H1 (cell line): ENCODE measurements around the gene GAS2. TPM values are rescaled to one million over a fixed set of nuclear protein-coding genes. Genes with fewer than 3 reads are reported as not detected.

Experiments
- CTCF ChIA-PET: fragments of 300-600 bp; sonication (Branson Sonifier 250); formaldehyde crosslinking; loops from one replicate; lab custom pipeline; 2021; ENCODE audit not compliant: partially characterized antibody; lab: Charles Lee
- POLR2A ChIA-PET: fragments of 300-600 bp; sonication (Branson Sonifier 250); formaldehyde crosslinking; loops from one replicate; lab custom pipeline; 2021; ENCODE audit warnings: inconsistent platforms; ENCODE audit not compliant: partially characterized antibody; lab: Charles Lee
- DNase-seq, 2 experiments: peaks; one replicate each; pipeline versions ENCODE4 v3.0.0 to v3.0.0-alpha.2; 2010 to 2022; ENCODE audit warnings: low spot score in 2 of 2, low read depth in 1 of 2, mixed read lengths in 1 of 2
- FAIRE-seq: peaks from 2 replicates; lab custom pipeline; 2011; peaks lifted over from hg19 to GRCh38; lab: Jason Lieb, UNC
- H2AFZ ChIP-seq: 2 replicates; pipeline ENCODE4 v1.8.1; 2012; ENCODE audit warnings: low read length, inconsistent platforms
- H2AK5ac ChIP-seq: 2 replicates; pipeline ENCODE4 v1.6.1; 2013; ENCODE audit warnings: low read depth, low read length
- H2BK120ac ChIP-seq: replicated peaks from 2 replicates; pipeline ENCODE3; 2013; ENCODE audit warnings: low read depth, low read length, inconsistent platforms
- H2BK12ac ChIP-seq: 2 replicates; pipeline ENCODE4 v1.6.1; 2013; ENCODE audit warnings: low read depth, low read length
- H2BK15ac ChIP-seq: 2 replicates; pipeline ENCODE4 v1.6.1; 2013; ENCODE audit warnings: low read length
- H2BK20ac ChIP-seq: 2 replicates; pipeline ENCODE4 v1.6.1; 2013; ENCODE audit warnings: low read length
- H2BK5ac ChIP-seq: 2 replicates; pipeline ENCODE4 v1.6.1; 2013; ENCODE audit warnings: low read depth, low read length
- H3K14ac ChIP-seq: 2 replicates; pipeline ENCODE4 v1.6.1; 2013; ENCODE audit warnings: inconsistent platforms; ENCODE audit not compliant: insufficient read length
- H3K18ac ChIP-seq: 2 replicates; pipeline ENCODE4 v1.6.1; 2013; ENCODE audit warnings: low read length; ENCODE audit errors: extremely low read depth
- H3K23ac ChIP-seq: 2 replicates; pipeline ENCODE4 v1.6.1; 2013; ENCODE audit warnings: inconsistent platforms; ENCODE audit not compliant: insufficient read length
- H3K23me2 ChIP-seq: 2 replicates; pipeline ENCODE4 v1.6.1; 2013; ENCODE audit warnings: low read depth, low read length
- H3K27ac ChIP-seq: 2 replicates; pipeline ENCODE4 v1.6.1; 2011; ENCODE audit warnings: low read depth, low read length, inconsistent platforms
- H3K27me3 ChIP-seq, 4 experiments: replicated peaks in 1 of 4; 1 replicate in 1 of 4; 2 replicates in 3 of 4; pipeline versions ENCODE4 v1.6.1 to v1.8.1; 2011 to 2013; ENCODE audit warnings: low read length in 3 of 4, mild to moderate bottlenecking in 3 of 4, inconsistent platforms in 2 of 4, mixed read lengths in 2 of 4, moderate library complexity in 1 of 4; ENCODE audit not compliant: control insufficient read depth in 3 of 4, insufficient read depth in 3 of 4; ENCODE audit errors: extremely low read depth in 1 of 4
- H3K36me3 ChIP-seq, 4 experiments: 2 replicates each; pipeline versions ENCODE4 v1.6.1 to v1.8.1; 2011 to 2013; ENCODE audit warnings: mild to moderate bottlenecking in 4 of 4, low read length in 3 of 4, moderate library complexity in 2 of 4, control low read depth in 1 of 4, inconsistent platforms in 1 of 4; ENCODE audit not compliant: insufficient read depth in 4 of 4, control insufficient read depth in 2 of 4
- H3K4ac ChIP-seq: replicated peaks from 2 replicates; pipeline ENCODE3; 2013; ENCODE audit warnings: low read length, low read depth, mixed read lengths, inconsistent platforms; ENCODE audit not compliant: insufficient read length
- H3K4me1 ChIP-seq, 4 experiments: replicated peaks in 1 of 4; 1 replicate in 1 of 4; 2 replicates in 3 of 4; pipeline versions ENCODE4 v1.6.1 to v1.8.1; 2011 to 2013; ENCODE audit warnings: low read length in 3 of 4, inconsistent platforms in 2 of 4, mixed read lengths in 1 of 4; ENCODE audit not compliant: insufficient read depth in 4 of 4, control insufficient read depth in 3 of 4
- H3K4me2 ChIP-seq, 2 experiments: 2 replicates each; pipeline versions ENCODE4 v1.6.1 to v1.8.1; 2011 to 2013; ENCODE audit warnings: low read depth in 2 of 2, low read length in 2 of 2, control low read depth in 1 of 2, inconsistent platforms in 1 of 2, mild to moderate bottlenecking in 1 of 2; ENCODE audit not compliant: insufficient read depth in 1 of 2
- H3K4me3 ChIP-seq, 4 experiments: fragments of 200-600, 300-600 bp in 1 of 4; sonication (generic), shearing (Covaris generic), sonication (Bioruptor Twin) in 1 of 4; 2 replicates each; pipeline versions ENCODE4 v1.5.1 to v1.8.1; 2011 to 2016; ENCODE audit warnings: low read length in 4 of 4, low read depth in 3 of 4, control low read depth in 2 of 4, inconsistent platforms in 2 of 4, mild to moderate bottlenecking in 2 of 4, mixed read lengths in 1 of 4, moderate library complexity in 1 of 4; ENCODE audit not compliant: insufficient read depth in 2 of 4; ENCODE audit errors: extremely low read depth in 1 of 4
- H3K56ac ChIP-seq: replicated peaks from 2 replicates; pipeline ENCODE3; 2013; ENCODE audit warnings: low read depth, mild to moderate bottlenecking, mixed read lengths, low read length, inconsistent platforms; ENCODE audit not compliant: insufficient read length
- H3K79me1 ChIP-seq: 2 replicates; pipeline ENCODE4 v1.6.1; 2013; ENCODE audit warnings: low read depth, low read length, control low read depth
- H3K79me2 ChIP-seq, 2 experiments: 2 replicates each; pipeline versions ENCODE4 v1.6.1 to v1.8.1; 2012 to 2013; ENCODE audit warnings: low read length in 2 of 2, mild to moderate bottlenecking in 2 of 2, inconsistent platforms in 1 of 2; ENCODE audit not compliant: insufficient read depth in 2 of 2, control insufficient read depth in 1 of 2
- H3K9ac ChIP-seq, 4 experiments: replicated peaks in 1 of 4; 1 replicate in 1 of 4; 2 replicates in 3 of 4; pipeline versions ENCODE4 v1.6.1 to v1.8.1; 2011 to 2013; ENCODE audit warnings: low read depth in 3 of 4, low read length in 3 of 4, control low read depth in 2 of 4, mild to moderate bottlenecking in 2 of 4, moderate library complexity in 2 of 4, inconsistent platforms in 1 of 4; ENCODE audit errors: extremely low read depth in 1 of 4
- H3K9me3 ChIP-seq, 2 experiments: 2 replicates each; pipeline versions ENCODE4 v1.6.1 to v1.8.1; 2012 to 2013; ENCODE audit warnings: mild to moderate bottlenecking in 2 of 2, moderate library complexity in 2 of 2, control low read depth in 1 of 2, inconsistent platforms in 1 of 2, low read depth in 1 of 2, low read length in 1 of 2, mixed read lengths in 1 of 2; ENCODE audit not compliant: insufficient read depth in 2 of 2
- H4K20me1 ChIP-seq, 2 experiments: replicated peaks in 1 of 2; 2 replicates each; pipeline versions ENCODE3 to v1.8.1; 2011 to 2013; ENCODE audit warnings: inconsistent platforms in 2 of 2, low read length in 2 of 2, mild to moderate bottlenecking in 1 of 2; ENCODE audit not compliant: insufficient read depth in 2 of 2, control insufficient read depth in 1 of 2
- H4K5ac ChIP-seq: 2 replicates; pipeline ENCODE4 v1.6.1; 2013; ENCODE audit warnings: low read length, low read depth, mixed read lengths, inconsistent platforms; ENCODE audit not compliant: insufficient read length
- H4K8ac ChIP-seq: 2 replicates; pipeline ENCODE4 v1.8.0; 2013; ENCODE audit warnings: mild to moderate bottlenecking, moderate library complexity, low read length, inconsistent platforms; ENCODE audit not compliant: insufficient read depth; ENCODE audit errors: extremely low read depth
- H4K91ac ChIP-seq: replicated peaks from 2 replicates; pipeline ENCODE3; 2013; ENCODE audit warnings: low read length, mixed read lengths, inconsistent platforms; ENCODE audit not compliant: insufficient read length
- BRCA1 ChIP-seq: IDR thresholded peaks from 2 replicates; pipeline ENCODE4 v1.6.1; 2012; ENCODE audit warnings: low read depth, low read length, improper control_type of control experiment
- CHD1 ChIP-seq: IDR thresholded peaks from 2 replicates; pipeline ENCODE4 v1.6.1; 2012; ENCODE audit warnings: low read depth, low read length, improper control_type of control experiment
- CTBP2 ChIP-seq: IDR thresholded peaks from 2 replicates; pipeline ENCODE4 v1.7.0; 2011; ENCODE audit warnings: borderline replicate concordance, mild to moderate bottlenecking, moderate library complexity, mixed read lengths, low read length; ENCODE audit not compliant: insufficient read depth, insufficient read length
- EGR1 ChIP-seq: IDR thresholded peaks from 2 replicates; pipeline ENCODE4 v1.6.1; 2011; ENCODE audit warnings: low read depth, low read length, borderline replicate concordance
- GTF2F1 ChIP-seq: IDR thresholded peaks from 2 replicates; pipeline ENCODE4 v1.6.1; 2012; ENCODE audit warnings: low read depth, low read length, improper control_type of control experiment, borderline replicate concordance
- JUN ChIP-seq: IDR thresholded peaks from 2 replicates; pipeline ENCODE4 v1.6.1; 2011; ENCODE audit warnings: low read depth, mild to moderate bottlenecking, improper control_type of control experiment, low read length
- KDM1A ChIP-seq: fragments of 200-600, 300-600 bp; sonication (generic); IDR thresholded peaks from 2 replicates; pipeline ENCODE4 v1.7.1; 2016; ENCODE audit warnings: mild to moderate bottlenecking, low read length, borderline replicate concordance
- PHF8 ChIP-seq: fragments of 200-600 bp; sonication (generic); conservative IDR thresholded peaks from 2 replicates; pipeline ENCODE4 v1.7.1; 2012; ENCODE audit warnings: low read depth, mild to moderate bottlenecking, inconsistent platforms, low read length, moderate library complexity
- SRF ChIP-seq: IDR thresholded peaks from 2 replicates; pipeline ENCODE4 v1.6.1; 2011; ENCODE audit warnings: mild to moderate bottlenecking, low read depth, low read length, moderate library complexity
- TBP ChIP-seq: IDR thresholded peaks from 2 replicates; pipeline ENCODE4 v1.6.1; 2011; ENCODE audit warnings: low read depth, low read length, improper control_type of control experiment
- YY1 ChIP-seq: IDR thresholded peaks from 2 replicates; pipeline ENCODE4 v1.6.1; 2011; ENCODE audit warnings: low read depth, mild to moderate bottlenecking, low read length
- WGBS, 2 experiments: shearing (Covaris generic) in 1 of 2; methylation state at CpG; one replicate each; pipeline versions ENCODE4 v1.1.6 to v1.1.7; 2013 to 2015; ENCODE audit warnings: low lambda C conversion rate in 2 of 2, mixed read lengths in 2 of 2, inconsistent platforms in 1 of 2, low coverage in 1 of 2, missing lambda C conversion rate in 1 of 2; ENCODE audit not compliant: insufficient replicate concordance in 2 of 2, insufficient coverage in 1 of 2, insufficient read length in 1 of 2; ENCODE audit errors: extremely low coverage in 1 of 2, missing lambda C conversion rate in 1 of 2; 5-methylcytosine and 5-hydroxymethylcytosine counted together
- polyA plus RNA-seq, 7 experiments: library from polyadenylated mRNA; depleted of rRNA in 3 of 7; stranded (reverse) in 5 of 7; unstranded in 2 of 7; fragments of >200 nt in 5 of 7; fragments of 200-250 nt in 2 of 7; gene quantifications; 1 replicate in 5 of 7; 2 replicates in 1 of 7; 4 replicates in 1 of 7; pipeline versions ENCODE4 v1.2.1 to v1.2.3, GENCODE V29; 2011 to 2013; ENCODE audit warnings: missing spikeins in 2 of 7, mixed read lengths in 2 of 7
- total RNA-seq: library from RNA; stranded (reverse); fragmentation: NEBNext Ultra II Directional; extraction: Animal tissue kit (Norgen Biotek cat#: 25700); gene quantifications from 2 replicates; pipeline ENCODE4 v1.2.1, GENCODE V29; 2021

GAS2 gene
- total and polyA plus RNA-seq, 2 of the 8 experiments (the other 6 are each of a cell fraction or from before 2014, with no cell fraction given) = 0.70 to 1.7 TPM

DNA sequence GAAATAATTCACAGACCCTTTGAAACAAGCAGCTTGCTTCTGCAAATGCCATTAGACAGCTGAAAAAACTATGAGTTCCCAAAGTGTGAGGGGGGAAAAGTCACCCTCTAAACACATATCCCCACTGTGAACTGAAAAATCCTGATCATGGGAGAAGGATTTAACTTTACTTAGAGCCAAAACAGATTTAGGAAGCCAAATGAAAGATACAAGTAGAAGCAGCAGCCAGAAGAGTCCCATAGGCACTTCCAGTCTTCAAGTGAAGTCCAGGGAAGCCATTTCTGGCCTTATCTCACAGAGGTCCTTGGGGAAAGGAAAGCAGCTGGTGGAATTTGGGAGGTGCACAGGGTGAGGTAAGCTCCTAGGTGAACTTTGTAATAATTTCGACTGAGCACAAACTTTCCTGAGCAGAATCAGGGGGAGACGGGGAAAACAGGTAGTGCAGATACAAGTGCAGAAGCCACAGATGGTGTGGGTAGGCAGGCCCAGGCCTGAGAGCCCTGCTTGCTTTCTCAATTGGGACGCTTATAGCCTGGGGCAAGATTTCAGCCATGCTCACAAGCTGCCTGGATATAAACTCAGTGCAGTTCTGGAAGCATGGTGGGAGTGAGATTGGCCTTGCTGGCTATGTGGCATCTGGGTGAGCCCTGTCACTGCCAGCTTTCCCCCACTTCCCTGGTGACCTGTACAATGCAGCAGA lies 44.8 kb downstream of the GAS2 start:
- H3K4ac ChIP-seq = no peak overlapping the region
- no peak overlapping the region for H3K23ac ChIP-seq
- H2AFZ ChIP-seq = no peak overlapping the region
- no peaks in the 10 kb centered on the region for H3K23me2 ChIP-seq
- no peak overlapping the region for H3K4me3 ChIP-seq
- H2BK20ac ChIP-seq = no peak overlapping the region
- H4K20me1 ChIP-seq = no peaks in the 10 kb centered on the region
- H3K56ac ChIP-seq = no peak overlapping the region
- no peak overlapping the region for H3K18ac ChIP-seq
- H3K36me3 ChIP-seq = no peaks in the 10 kb centered on the region
- H3K14ac ChIP-seq = no peak overlapping the region
- no peak overlapping the region for H3K4me2 ChIP-seq
- CTCF ChIA-PET = interaction anchor here (0.9 to 1.0 kb wide), 3 partner anchors 18 to 61 kb away, joined by 3 read pairs; no protein-coding TSS in a partner anchor
- no peaks in the 10 kb centered on the region for H3K9me3 ChIP-seq
- H3K9ac ChIP-seq = no peak overlapping the region
- POLR2A ChIA-PET = no interaction called here
- FAIRE-seq = no peak
- H4K8ac ChIP-seq = no peak overlapping the region
- H2BK15ac ChIP-seq = no peak overlapping the region
- no peaks in the 10 kb centered on the region for H3K4me1 ChIP-seq
- H3K27ac ChIP-seq = no peak overlapping the region
- H4K91ac ChIP-seq = no peak overlapping the region
- no peaks in the 10 kb centered on the region for H3K79me1 ChIP-seq
- WGBS, 2 experiments = 80% methylated on average over 3 of the region's 3 CpGs; no CpG with 5 or more reads in 1 of the 2 experiments
- DNase-seq = no peak
- no peaks in the 10 kb centered on the region for H3K79me2 ChIP-seq
- no peak overlapping the region for H4K5ac ChIP-seq
- H2BK5ac ChIP-seq = no peak overlapping the region
- H2AK5ac ChIP-seq = no peak overlapping the region
- no peaks in the 10 kb centered on the region; a peak in 1 of 7 replicates for H3K27me3 ChIP-seq
- H2BK120ac ChIP-seq = no peak overlapping the region
- H2BK12ac ChIP-seq = no peak overlapping the region
- no peak for TF ChIP-seq CHD1
- TF ChIP-seq TBP = no peak
- no peak for TF ChIP-seq CTBP2
- TF ChIP-seq YY1 = no peak
- no peak for TF ChIP-seq KDM1A
- no peak for TF ChIP-seq PHF8
- no peak for TF ChIP-seq BRCA1
- no peak for TF ChIP-seq EGR1
- TF ChIP-seq JUN = no peak
- TF ChIP-seq GTF2F1 = no peak
- no peak for TF ChIP-seq SRF
